ENCODE results near the gene SPTLC3. TPM values are rescaled to one million over a fixed set of nuclear protein-coding genes. Genes with fewer than 3 reads are reported as not detected.

Gene SPTLC3
- total RNA-seq, 1 donor from 2014 or later = 4.6 TPM

- intact Hi-C loops (cut with DNase I) = no loop called here
- Histone ChIP-seq H3K9me3 (no peaks in the 10 kb centered on the region), H3K4me3 (no peak overlapping the region), H3K36me3 (peaks cover 2 to 4% of the 10 kb centered on the region in 2 donors), H3K4me1 (no peaks in the 10 kb centered on the region), H3K27ac (no peak overlapping the region), H3K27me3 (no peaks in the 10 kb centered on the region)
- DNase-seq (ENCODE audit: low spot score in 2 of 2) = no peak
- no peak for TF ChIP-seq CTCF (IDR thresholded peaks at IDR 0.05)
These were observed 83.3 kb downstream of the SPTLC3 start for GRCh38 chr20:13092111-13092510.

- Histone ChIP-seq H3K27me3 (no peaks in the 10 kb centered on the region), H3K9me3 (no peaks in the 10 kb centered on the region), H3K4me3 (no peak overlapping the region), H3K36me3 (peaks cover 2 to 4% of the 10 kb centered on the region in 2 donors), H3K27ac (no peak overlapping the region), H3K4me1 (no peaks in the 10 kb centered on the region)
- DNase-seq (ENCODE audit: low spot score in 2 of 2) = no peak
- intact Hi-C loops (cut with DNase I) = no loop called here
- TF ChIP-seq CTCF (IDR thresholded peaks at IDR 0.05) = no peak
These were observed 86.2 kb downstream of the SPTLC3 start for GRCh38 chr20:13094976-13095375.

GRCh38 chr20:13098720-13099355, 90.1 kb downstream of the SPTLC3 start:
- TF ChIP-seq CTCF (IDR thresholded peaks at IDR 0.05) = no peak

GRCh38 chr20:13099676-13100075, 90.9 kb downstream of the SPTLC3 start:
- Histone ChIP-seq H3K4me1 (no peaks in the 10 kb centered on the region), H3K4me3 (no peak overlapping the region), H3K9me3 (no peaks in the 10 kb centered on the region), H3K36me3 (peaks cover 0 to 2% of the 10 kb centered on the region in 2 donors), H3K27ac (no peak overlapping the region), H3K27me3 (no peaks in the 10 kb centered on the region)
- no peak for DNase-seq (ENCODE audit: low spot score in 2 of 2)
- intact Hi-C loops (cut with DNase I) = no loop called here
- no peak for TF ChIP-seq CTCF (IDR thresholded peaks at IDR 0.05)

More at GRCh38 chr20:13098720-13099355, 90.1 kb downstream of the SPTLC3 start:
- H3K4me1 ChIP-seq = no peaks in the 10 kb centered on the region
- peaks cover 0 to 2% of the 10 kb centered on the region in 2 donors for H3K36me3 ChIP-seq
- H3K27ac ChIP-seq = no peak overlapping the region
- no peak overlapping the region for H3K4me3 ChIP-seq
- intact Hi-C loops (cut with DNase I) = no loop called here
- no peak for DNase-seq (ENCODE audit: low spot score in 2 of 2)
- H3K27me3 ChIP-seq = no peaks in the 10 kb centered on the region
- H3K9me3 ChIP-seq = no peaks in the 10 kb centered on the region

- DNase-seq (ENCODE audit: low spot score in 2 of 2) = no peak
- Histone ChIP-seq H3K4me3 (no peak overlapping the region), H3K9me3 (no peaks in the 10 kb centered on the region), H3K4me1 (no peaks in the 10 kb centered on the region), H3K27ac (no peak overlapping the region), H3K27me3 (no peaks in the 10 kb centered on the region), H3K36me3 (no peaks in the 10 kb centered on the region)
- intact Hi-C loops (cut with DNase I) = no loop called here
- TF ChIP-seq CTCF (IDR thresholded peaks at IDR 0.05) = no peak
These were observed 92.5 kb downstream of the SPTLC3 start for GRCh38 chr20:13101276-13101675.

- TF ChIP-seq CTCF (IDR thresholded peaks at IDR 0.05) = no peak
- Histone ChIP-seq H3K4me3 (no peak overlapping the region), H3K36me3 (no peaks in the 10 kb centered on the region), H3K4me1 (no peaks in the 10 kb centered on the region), H3K27ac (no peak overlapping the region), H3K9me3 (no peaks in the 10 kb centered on the region), H3K27me3 (no peaks in the 10 kb centered on the region)
- intact Hi-C loops (cut with DNase I) = no loop called here
- DNase-seq (ENCODE audit: low spot score in 2 of 2) = no peak
These were observed 92.9 kb downstream of the SPTLC3 start for GRCh38 chr20:13101706-13102105.

All from ascending aorta (tissue), 2 donors.